Measurements from ENCODE around the gene HIC1. TPM values are rescaled to one million over a fixed set of nuclear protein-coding genes. Genes with fewer than 3 reads are reported as not detected.

The HIC1 gene
- total RNA-seq, 1 experiment from 2014 or later: 1.4 TPM

- BruUV-seq (replicated peaks): TSS peak; percentile 69
- Histone ChIP-seq H3K4me1 (ENCODE audit: control insufficient read depth, insufficient read depth, low read length) (no peaks in the 10 kb centered on the region), H3K9me3 (ENCODE audit: control insufficient read depth, insufficient read depth, low read depth, low read length) (no peaks in the 10 kb centered on the region), H3K36me3 (ENCODE audit: control insufficient read depth, insufficient read depth, low read length) (no peaks in the 10 kb centered on the region), H3K27me3 (ENCODE audit: control insufficient read depth, insufficient read depth, low read length) (no peaks in the 10 kb centered on the region), H3K4me3 (ENCODE audit: low read depth in 2 of 2, low read length in 2 of 2) (no peak overlapping the region), H3K27ac (ENCODE audit: low read length) (no peak overlapping the region)
- DNase-seq (ENCODE audit: low read depth, low spot score) (no peak), ATAC-seq (no peak)
- CTCF ChIA-PET: interaction anchor here (0.6 kb wide), 1 partner anchor 189 kb away, joined by 3 read pairs; no protein-coding TSS in a partner anchor
- TF ChIP-seq SIN3A (IDR thresholded peaks at IDR 0.05; ENCODE audit: borderline replicate concordance, insufficient read depth, low read depth, low read length): no peak
- no peak for TF ChIP-seq TCF7L2 (IDR thresholded peaks at IDR 0.05; ENCODE audit: low read depth, low read length)
- no peak for TF ChIP-seq REST (IDR thresholded peaks at IDR 0.05; ENCODE audit: insufficient read depth in 1 of 2, low read depth in 2 of 2, low read length in 1 of 2)
- TF ChIP-seq CTCF (IDR thresholded peaks at IDR 0.05): no peak
- TF ChIP-seq POLR2AphosphoS5 (IDR thresholded peaks at IDR 0.05; ENCODE audit: low read depth, low read length): no peak
- intact Hi-C loops (cut with micrococcal nuclease; ENCODE audit: unreplicated experiment) (no loop called here), in situ Hi-C loops (cut with HindIII; ENCODE audit: low pct_unique_long_range_greater_than_20kb, low sequenced_read_pairs) (no loop called here)
- POLR2A ChIA-PET: interaction anchor here (0.6 kb wide), 1 partner anchor 11 kb away, joined by 3 read pairs; no protein-coding TSS in a partner anchor
These were observed 4.9 kb downstream of the HIC1 start for GRCh38 chr17:2059547-2060384.

- Histone ChIP-seq H3K36me3 (ENCODE audit: control insufficient read depth, insufficient read depth, low read length) (no peaks in the 10 kb centered on the region), H3K9me3 (ENCODE audit: control insufficient read depth, insufficient read depth, low read depth, low read length) (no peaks in the 10 kb centered on the region), H3K4me1 (ENCODE audit: control insufficient read depth, insufficient read depth, low read length) (no peaks in the 10 kb centered on the region), H3K4me3 (ENCODE audit: low read depth in 2 of 2, low read length in 2 of 2) (no peak overlapping the region), H3K27ac (ENCODE audit: low read length) (no peak overlapping the region), H3K27me3 (ENCODE audit: control insufficient read depth, insufficient read depth, low read length) (no peaks in the 10 kb centered on the region)
- in situ Hi-C loops (cut with HindIII; ENCODE audit: low pct_unique_long_range_greater_than_20kb, low sequenced_read_pairs) (no loop called here), intact Hi-C loops (cut with micrococcal nuclease; ENCODE audit: unreplicated experiment) (no loop called here)
- no TSS peak for BruUV-seq (replicated peaks)
- DNase-seq (ENCODE audit: low read depth, low spot score) (no peak), ATAC-seq (no peak)
- TF ChIP-seq POLR2AphosphoS5 (IDR thresholded peaks at IDR 0.05; ENCODE audit: low read depth, low read length) (no peak), CTCF (IDR thresholded peaks at IDR 0.05) (no peak), TCF7L2 (IDR thresholded peaks at IDR 0.05; ENCODE audit: low read depth, low read length) (no peak), REST (IDR thresholded peaks at IDR 0.05; ENCODE audit: insufficient read depth in 1 of 2, low read depth in 2 of 2, low read length in 1 of 2) (no peak), SIN3A (IDR thresholded peaks at IDR 0.05; ENCODE audit: borderline replicate concordance, insufficient read depth, low read depth, low read length) (no peak)
- CTCF ChIA-PET: interaction anchor here (0.6 kb wide), 1 partner anchor 188 kb away, joined by 3 read pairs; no protein-coding TSS in a partner anchor
- POLR2A ChIA-PET: interaction anchor here (0.6 kb wide), 1 partner anchor 12 kb away, joined by 3 read pairs; no protein-coding TSS in a partner anchor
These were observed 5.4 kb downstream of the HIC1 start for GRCh38 chr17:2060385-2060658.
